Activated CD4-positive, alpha-beta memory T cell treated with anti-CD3 and anti-CD28 coated beads for 36 hours (primary cell): ENCODE results near the gene MCFD2. TPM values are rescaled to one million over a fixed set of nuclear protein-coding genes. Genes with fewer than 3 reads are reported as not detected.

Experiments
- CTCF ChIA-PET: fragments of 350-600 bp; sonication (Branson Sonifier 250); formaldehyde crosslinking; loops from one replicate; lab custom pipeline; 2021; ENCODE audit warnings: antibody characterized with exemption, inconsistent platforms; lab: Charles Lee
- POLR2A ChIA-PET: fragments of 350-600 bp; sonication (Branson Sonifier 250); formaldehyde crosslinking; loops from one replicate; lab custom pipeline; 2021; ENCODE audit warnings: antibody characterized with exemption; lab: Charles Lee
- DNase-seq: peaks from one replicate; pipeline ENCODE4 v3.0.0-alpha.2; 2020
- H3K27ac Mint-ChIP-seq: one replicate; pipeline ENCODE4 v1.8.0; 2021; ENCODE audit warnings: mixed read lengths
- H3K27me3 Mint-ChIP-seq: one replicate; pipeline ENCODE4 v1.8.0; 2021; ENCODE audit warnings: mixed read lengths
- H3K36me3 Mint-ChIP-seq: one replicate; pipeline ENCODE4 v1.8.0; 2021; ENCODE audit warnings: mixed read lengths
- H3K4me1 Mint-ChIP-seq: one replicate; pipeline ENCODE4 v1.8.0; 2021; ENCODE audit warnings: low read depth, mixed read lengths
- H3K4me3 Mint-ChIP-seq: one replicate; pipeline ENCODE4 v1.8.0; 2021; ENCODE audit warnings: mild to moderate bottlenecking, mixed read lengths
- H3K9me3 Mint-ChIP-seq: one replicate; pipeline ENCODE4 v1.8.0; 2021; ENCODE audit warnings: mixed read lengths
- intact Hi-C: fragments of 100-400 bp; cut with micrococcal nuclease; formaldehyde crosslinking; loops from one replicate; pipeline ENCODE4 v1.15.1; 2023
- total RNA-seq, 2 experiments: library from RNA; stranded (reverse); gene quantifications; one replicate each; pipeline ENCODE4 v1.2.3, GENCODE V29; 2021

Gene MCFD2
- total RNA-seq, 2 experiments from 2014 or later, result 31.4 to 36.5 TPM

GRCh38 chr2:46893269-46893939, 22.2 kb downstream of the MCFD2 start:
- CTCF ChIA-PET, result no interaction called here
- no peaks in the 10 kb centered on the region for H3K9me3 Mint-ChIP-seq
- DNase-seq, result no peak
- H3K36me3 Mint-ChIP-seq, result no peaks in the 10 kb centered on the region
- intact Hi-C loops, result no loop called here
- peaks cover 3% of the 10 kb centered on the region for H3K27me3 Mint-ChIP-seq
- H3K4me1 Mint-ChIP-seq, result peaks cover 4% of the 10 kb centered on the region
- H3K27ac Mint-ChIP-seq, result no peak overlapping the region
- no peak overlapping the region for H3K4me3 Mint-ChIP-seq
- POLR2A ChIA-PET, result no interaction called here

- Mint-ChIP-seq H3K9me3 (no peaks in the 10 kb centered on the region), H3K36me3 (no peaks in the 10 kb centered on the region), H3K27me3 (peaks cover 3% of the 10 kb centered on the region), H3K27ac (no peak overlapping the region), H3K4me1 (peaks cover 5% of the 10 kb centered on the region), H3K4me3 (no peak overlapping the region)
- intact Hi-C loops, result no loop called here
- POLR2A ChIA-PET, result no interaction called here
- no peak for DNase-seq
- CTCF ChIA-PET, result no interaction called here
These were observed 23.6 kb downstream of the MCFD2 start for GRCh38 chr2:46891956-46892553.

GRCh38 chr2:46888421-46888952, 27.1 kb downstream of the MCFD2 start:
- CTCF ChIA-PET, result interaction anchor here (0.6 to 2.6 kb wide), 8 partner anchors 8 to 426 kb away, joined by 3 to 10 read pairs (median 3); no protein-coding TSS in a partner anchor
- H3K27ac Mint-ChIP-seq, result no peak overlapping the region
- POLR2A ChIA-PET, result no interaction called here
- no peaks in the 10 kb centered on the region for H3K9me3 Mint-ChIP-seq
- no peak overlapping the region for H3K4me3 Mint-ChIP-seq
- intact Hi-C loops, result loop anchor here (2.0 to 5.0 kb wide), 2 partner anchors 111 to 232 kb away; no protein-coding TSS in a partner anchor
- DNase-seq, result no peak
- H3K4me1 Mint-ChIP-seq, result peaks cover 11% of the 10 kb centered on the region
- H3K27me3 Mint-ChIP-seq, result peaks cover 10% of the 10 kb centered on the region
- no peaks in the 10 kb centered on the region for H3K36me3 Mint-ChIP-seq

- Mint-ChIP-seq H3K27me3 (peaks cover 12% of the 10 kb centered on the region), H3K4me1 (peaks cover 9% of the 10 kb centered on the region), H3K27ac (peak overlapping the region; percentile 20), H3K9me3 (no peaks in the 10 kb centered on the region), H3K36me3 (no peaks in the 10 kb centered on the region), H3K4me3 (no peak overlapping the region)
- DNase-seq, result no peak
- intact Hi-C loops, result loop anchor here (5.0 kb wide), 1 partner anchor 110 kb away; no protein-coding TSS in a partner anchor
- POLR2A ChIA-PET, result interaction anchor here (1.5 kb wide), 1 partner anchor 57 kb away, joined by 6 read pairs; no protein-coding TSS in a partner anchor
- CTCF ChIA-PET, result interaction anchor here (0.7 to 2.6 kb wide), 11 partner anchors 12 to 449 kb away, joined by 3 to 10 read pairs (median 4); no protein-coding TSS in a partner anchor
These were observed 28.3 kb downstream of the MCFD2 start for GRCh38 chr2:46887028-46887885.

GRCh38 chr2:46886268-46887027, 29.2 kb downstream of the MCFD2 start:
- peaks cover 9% of the 10 kb centered on the region for H3K4me1 Mint-ChIP-seq
- ChIA-PET CTCF (interaction anchor here (0.7 to 2.6 kb wide), 7 partner anchors 36 to 450 kb away, joined by 3 to 10 read pairs (median 4); no protein-coding TSS in a partner anchor), POLR2A (interaction anchor here (1.5 kb wide), 1 partner anchor 58 kb away, joined by 6 read pairs; no protein-coding TSS in a partner anchor)
- H3K4me3 Mint-ChIP-seq, result no peak overlapping the region
- H3K36me3 Mint-ChIP-seq, result no peaks in the 10 kb centered on the region
- intact Hi-C loops, result loop anchor here (5.0 kb wide), 1 partner anchor 109 kb away; no protein-coding TSS in a partner anchor
- no peaks in the 10 kb centered on the region for H3K9me3 Mint-ChIP-seq
- H3K27ac Mint-ChIP-seq, result peak overlapping the region; percentile 20
- peak; percentile 21 for DNase-seq
- H3K27me3 Mint-ChIP-seq, result peaks cover 12% of the 10 kb centered on the region

GRCh38 chr2:46885376-46885775, 30.2 kb downstream of the MCFD2 start:
- intact Hi-C loops, result loop anchor here (5.0 kb wide), 1 partner anchor 108 kb away; no protein-coding TSS in a partner anchor
- H3K27me3 Mint-ChIP-seq, result peaks cover 12% of the 10 kb centered on the region
- POLR2A ChIA-PET, result no interaction called here
- no peaks in the 10 kb centered on the region for H3K9me3 Mint-ChIP-seq
- H3K4me3 Mint-ChIP-seq, result no peak overlapping the region
- H3K4me1 Mint-ChIP-seq, result peaks cover 9% of the 10 kb centered on the region
- CTCF ChIA-PET, result interaction anchor here (1.1 kb wide), 1 partner anchor 215 kb away, joined by 3 read pairs; no protein-coding TSS in a partner anchor
- H3K36me3 Mint-ChIP-seq, result no peaks in the 10 kb centered on the region
- no peak overlapping the region for H3K27ac Mint-ChIP-seq
- no peak for DNase-seq

- ChIA-PET CTCF (no interaction called here), POLR2A (no interaction called here)
- Mint-ChIP-seq H3K4me1 (no peaks in the 10 kb centered on the region), H3K36me3 (no peaks in the 10 kb centered on the region), H3K9me3 (no peaks in the 10 kb centered on the region), H3K4me3 (no peak overlapping the region), H3K27me3 (peaks cover 8% of the 10 kb centered on the region), H3K27ac (no peak overlapping the region)
- no peak for DNase-seq
- intact Hi-C loops, result no loop called here
These were observed 36.1 kb downstream of the MCFD2 start for GRCh38 chr2:46879511-46879910.

- intact Hi-C loops, result no loop called here
These were observed 36.7 kb downstream of the MCFD2 start for GRCh38 chr2:46878886-46879285.

GRCh38 chr2:46878240-46878877, 37.2 kb downstream of the MCFD2 start:
- no peaks in the 10 kb centered on the region for H3K9me3 Mint-ChIP-seq
- ChIA-PET CTCF (no interaction called here), POLR2A (no interaction called here)
- no peaks in the 10 kb centered on the region for H3K36me3 Mint-ChIP-seq
- no peak overlapping the region for H3K27ac Mint-ChIP-seq
- H3K4me3 Mint-ChIP-seq, result no peak overlapping the region
- DNase-seq, result no peak
- H3K27me3 Mint-ChIP-seq, result peaks cover 9% of the 10 kb centered on the region
- no peaks in the 10 kb centered on the region for H3K4me1 Mint-ChIP-seq
- intact Hi-C loops, result no loop called here

More at GRCh38 chr2:46878886-46879285, 36.7 kb downstream of the MCFD2 start:
- ChIA-PET POLR2A (no interaction called here), CTCF (no interaction called here)
- no peaks in the 10 kb centered on the region for H3K9me3 Mint-ChIP-seq
- no peaks in the 10 kb centered on the region for H3K4me1 Mint-ChIP-seq
- no peaks in the 10 kb centered on the region for H3K36me3 Mint-ChIP-seq
- no peak for DNase-seq
- H3K27me3 Mint-ChIP-seq, result peaks cover 7% of the 10 kb centered on the region
- no peak overlapping the region for H3K27ac Mint-ChIP-seq
- no peak overlapping the region for H3K4me3 Mint-ChIP-seq

- Mint-ChIP-seq H3K27me3 (peaks cover 10% of the 10 kb centered on the region), H3K27ac (no peak overlapping the region), H3K4me3 (no peak overlapping the region), H3K36me3 (no peaks in the 10 kb centered on the region), H3K9me3 (no peaks in the 10 kb centered on the region), H3K4me1 (no peaks in the 10 kb centered on the region)
- DNase-seq, result no peak
- CTCF ChIA-PET, result no interaction called here
- POLR2A ChIA-PET, result no interaction called here
- intact Hi-C loops, result no loop called here
These were observed 37.9 kb downstream of the MCFD2 start for GRCh38 chr2:46877619-46878113.
